ENCODE measurements around the gene TPX2.

The TPX2 gene, protein sequence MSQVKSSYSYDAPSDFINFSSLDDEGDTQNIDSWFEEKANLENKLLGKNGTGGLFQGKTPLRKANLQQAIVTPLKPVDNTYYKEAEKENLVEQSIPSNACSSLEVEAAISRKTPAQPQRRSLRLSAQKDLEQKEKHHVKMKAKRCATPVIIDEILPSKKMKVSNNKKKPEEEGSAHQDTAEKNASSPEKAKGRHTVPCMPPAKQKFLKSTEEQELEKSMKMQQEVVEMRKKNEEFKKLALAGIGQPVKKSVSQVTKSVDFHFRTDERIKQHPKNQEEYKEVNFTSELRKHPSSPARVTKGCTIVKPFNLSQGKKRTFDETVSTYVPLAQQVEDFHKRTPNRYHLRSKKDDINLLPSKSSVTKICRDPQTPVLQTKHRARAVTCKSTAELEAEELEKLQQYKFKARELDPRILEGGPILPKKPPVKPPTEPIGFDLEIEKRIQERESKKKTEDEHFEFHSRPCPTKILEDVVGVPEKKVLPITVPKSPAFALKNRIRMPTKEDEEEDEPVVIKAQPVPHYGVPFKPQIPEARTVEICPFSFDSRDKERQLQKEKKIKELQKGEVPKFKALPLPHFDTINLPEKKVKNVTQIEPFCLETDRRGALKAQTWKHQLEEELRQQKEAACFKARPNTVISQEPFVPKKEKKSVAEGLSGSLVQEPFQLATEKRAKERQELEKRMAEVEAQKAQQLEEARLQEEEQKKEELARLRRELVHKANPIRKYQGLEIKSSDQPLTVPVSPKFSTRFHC

DNA sequence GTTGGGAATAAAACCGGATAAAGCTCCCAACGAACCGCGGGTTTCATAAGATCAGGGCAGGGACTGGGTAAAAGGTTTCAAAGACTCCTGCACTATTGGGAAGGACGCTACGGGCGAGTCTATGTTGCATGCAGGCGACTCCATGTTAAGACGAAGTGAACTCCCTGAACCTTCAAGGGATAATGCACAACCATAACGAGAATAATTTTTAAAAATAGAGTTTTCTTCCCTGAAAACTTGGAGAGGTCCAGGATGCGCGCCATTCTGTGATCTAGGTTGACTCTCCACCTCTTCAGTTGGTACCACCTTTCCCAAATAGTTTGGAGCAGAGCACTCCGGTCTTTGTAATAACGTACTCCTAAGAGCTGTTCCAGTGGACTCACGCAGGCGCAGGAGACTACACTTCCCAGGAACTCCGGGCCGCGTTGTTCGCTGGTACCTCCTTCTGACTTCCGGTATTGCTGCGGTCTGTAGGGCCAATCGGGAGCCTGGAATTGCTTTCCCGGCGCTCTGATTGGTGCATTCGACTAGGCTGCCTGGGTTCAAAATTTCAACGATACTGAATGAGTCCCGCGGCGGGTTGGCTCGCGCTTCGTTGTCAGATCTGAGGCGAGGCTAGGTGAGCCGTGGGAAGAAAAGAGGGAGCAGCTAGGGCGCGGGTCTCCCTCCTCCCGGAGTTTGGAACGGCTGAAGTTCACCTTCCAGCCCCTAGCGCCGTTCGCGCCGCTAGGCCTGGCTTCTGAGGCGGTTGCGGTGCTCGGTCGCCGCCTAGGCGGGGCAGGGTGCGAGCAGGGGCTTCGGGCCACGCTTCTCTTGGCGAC is at the start of gene TPX2:
Gene TPX2, plus strand, starts transcription at position 562 of the 821 bp plus-strand sequence. CDS start 18,187 bp downstream, outside the sequence.
- Histone ChIP-seq H3K4me1 (ENCODE audit: control insufficient read depth, insufficient read depth, low read length) (no peaks in the 10 kb centered on the region), H3K4me3 (ENCODE audit: low read length) (peak within 1 kb of the TSS; percentile 71), H3K36me3 (ENCODE audit: control insufficient read depth, insufficient read depth, low read length) (no peaks in the 10 kb centered on the region), H3K27ac (ENCODE audit: low read length) (no peak within 1 kb of the TSS), H3K27me3 (ENCODE audit: control insufficient read depth, insufficient read depth, low read length) (no peaks in the 10 kb centered on the region), H3K9me3 (ENCODE audit: control insufficient read depth, insufficient read depth, low read length) (no peaks in the 10 kb centered on the region)
- peak; percentile 95 for DNase-seq (ENCODE audit: low read depth, low spot score)
- no CpG with 5 or more reads among the region's 54 CpGs for WGBS (ENCODE audit: insufficient coverage, insufficient read length)

DNA sequence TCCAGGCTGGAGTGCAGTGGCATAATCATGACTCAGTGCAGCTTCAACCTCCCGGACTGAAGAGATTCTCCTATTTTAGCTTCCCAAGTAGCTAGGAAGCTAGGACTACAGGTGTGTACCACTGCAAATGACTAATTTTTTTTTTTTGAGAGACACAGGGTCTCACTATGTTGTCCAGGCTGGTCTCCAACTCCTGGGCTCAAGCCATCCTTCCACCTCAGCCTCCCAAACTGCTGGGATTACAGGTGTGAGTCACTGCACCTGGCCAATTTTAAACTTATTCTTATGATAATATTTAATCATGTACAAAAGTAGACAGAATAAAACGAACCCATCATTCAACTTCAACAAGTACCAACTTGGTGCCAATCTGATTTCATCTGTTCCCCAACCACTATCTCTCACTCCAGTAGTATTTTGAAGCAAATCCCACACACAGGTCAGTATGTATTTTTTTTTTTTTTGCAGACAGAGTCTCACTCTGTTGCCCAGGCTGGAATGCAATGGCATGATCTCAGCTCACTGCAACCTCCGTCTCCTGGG is 48.9 kb upstream of the TPX2 start:
- DNase-seq (ENCODE audit: low read depth, low spot score): no peak
- Histone ChIP-seq H3K27me3 (ENCODE audit: control insufficient read depth, insufficient read depth, low read length) (no peaks in the 10 kb centered on the region), H3K4me3 (ENCODE audit: low read length) (no peak overlapping the region), H3K36me3 (ENCODE audit: control insufficient read depth, insufficient read depth, low read length) (no peaks in the 10 kb centered on the region), H3K4me1 (ENCODE audit: control insufficient read depth, insufficient read depth, low read length) (peaks cover 3% of the 10 kb centered on the region; the same call in 1 of the 2 replicates), H3K27ac (ENCODE audit: low read length) (no peak overlapping the region), H3K9me3 (ENCODE audit: control insufficient read depth, insufficient read depth, low read length) (no peaks in the 10 kb centered on the region)
- no CpG with 5 or more reads among the region's 3 CpGs for WGBS (ENCODE audit: insufficient coverage, insufficient read length)

DNA sequence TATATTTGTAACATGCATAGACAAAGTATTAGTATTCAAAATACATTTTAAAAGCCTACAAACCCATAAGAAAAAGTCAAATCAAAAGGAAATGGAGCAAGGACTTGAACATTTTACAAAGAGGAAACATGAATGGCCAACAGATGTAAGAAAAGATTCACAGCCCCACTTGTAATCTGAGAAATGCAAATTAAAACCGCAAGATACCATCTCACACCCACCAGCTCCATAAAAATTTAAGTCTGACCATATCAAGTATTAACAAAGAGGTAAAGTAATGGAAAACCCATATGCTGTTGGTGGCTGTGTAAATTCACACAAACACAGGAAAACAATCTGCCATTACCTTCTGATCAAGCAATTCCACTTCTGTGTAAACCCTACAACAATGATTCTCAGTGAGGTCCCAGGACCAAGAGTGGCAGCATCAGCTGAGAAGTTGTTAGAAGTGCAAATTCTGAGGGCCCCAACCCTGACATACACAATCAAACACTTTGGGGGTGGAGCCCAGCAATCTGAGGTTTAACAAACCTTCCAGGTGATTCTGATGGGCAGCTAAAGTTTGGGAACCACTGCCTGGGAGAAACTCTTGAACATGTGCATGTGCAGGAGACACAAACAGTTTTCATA is 47.3 kb upstream of the TPX2 start:
- no peak overlapping the region for H3K27ac ChIP-seq (ENCODE audit: low read length)
- WGBS (ENCODE audit: insufficient coverage, insufficient read length): no CpG with 5 or more reads among the region's 1 CpG
- no peak overlapping the region for H3K4me3 ChIP-seq (ENCODE audit: low read length)
- H3K9me3 ChIP-seq (ENCODE audit: control insufficient read depth, insufficient read depth, low read length): no peaks in the 10 kb centered on the region
- H3K27me3 ChIP-seq (ENCODE audit: control insufficient read depth, insufficient read depth, low read length): no peaks in the 10 kb centered on the region
- DNase-seq (ENCODE audit: low read depth, low spot score): no peak
- no peaks in the 10 kb centered on the region for H3K36me3 ChIP-seq (ENCODE audit: control insufficient read depth, insufficient read depth, low read length)
- H3K4me1 ChIP-seq (ENCODE audit: control insufficient read depth, insufficient read depth, low read length): peaks cover 3% of the 10 kb centered on the region; the same call in 1 of the 2 replicates

DNA sequence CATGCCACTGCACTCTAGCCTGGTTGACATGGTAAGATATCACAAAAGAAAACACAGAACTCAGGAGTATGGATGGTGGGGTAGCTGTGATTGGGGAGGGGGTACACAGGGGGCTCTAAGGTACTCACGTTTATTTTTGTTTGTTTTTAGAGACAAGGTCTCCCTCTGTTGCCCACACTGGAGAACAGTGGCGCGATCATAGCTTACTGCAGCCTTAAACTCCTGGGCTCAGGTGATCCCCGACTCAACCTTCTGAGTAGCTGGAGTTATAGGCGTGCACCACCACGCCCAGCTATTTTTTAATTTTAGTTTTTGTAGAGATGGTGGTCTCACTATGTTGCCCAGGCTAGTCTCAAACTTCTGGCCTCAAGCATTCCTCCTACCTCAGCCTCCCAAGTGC is 45.7 kb upstream of the TPX2 start:
- no peaks in the 10 kb centered on the region for H3K36me3 ChIP-seq (ENCODE audit: control insufficient read depth, insufficient read depth, low read length)
- no peak overlapping the region for H3K4me3 ChIP-seq (ENCODE audit: low read length)
- no peaks in the 10 kb centered on the region for H3K9me3 ChIP-seq (ENCODE audit: control insufficient read depth, insufficient read depth, low read length)
- WGBS (ENCODE audit: insufficient coverage, insufficient read length): no CpG with 5 or more reads among the region's 6 CpGs
- H3K4me1 ChIP-seq (ENCODE audit: control insufficient read depth, insufficient read depth, low read length): peaks cover 3% of the 10 kb centered on the region; the same call in 1 of the 2 replicates
- no peak for DNase-seq (ENCODE audit: low read depth, low spot score)
- no peak overlapping the region for H3K27ac ChIP-seq (ENCODE audit: low read length)
- no peaks in the 10 kb centered on the region for H3K27me3 ChIP-seq (ENCODE audit: control insufficient read depth, insufficient read depth, low read length)

DNA sequence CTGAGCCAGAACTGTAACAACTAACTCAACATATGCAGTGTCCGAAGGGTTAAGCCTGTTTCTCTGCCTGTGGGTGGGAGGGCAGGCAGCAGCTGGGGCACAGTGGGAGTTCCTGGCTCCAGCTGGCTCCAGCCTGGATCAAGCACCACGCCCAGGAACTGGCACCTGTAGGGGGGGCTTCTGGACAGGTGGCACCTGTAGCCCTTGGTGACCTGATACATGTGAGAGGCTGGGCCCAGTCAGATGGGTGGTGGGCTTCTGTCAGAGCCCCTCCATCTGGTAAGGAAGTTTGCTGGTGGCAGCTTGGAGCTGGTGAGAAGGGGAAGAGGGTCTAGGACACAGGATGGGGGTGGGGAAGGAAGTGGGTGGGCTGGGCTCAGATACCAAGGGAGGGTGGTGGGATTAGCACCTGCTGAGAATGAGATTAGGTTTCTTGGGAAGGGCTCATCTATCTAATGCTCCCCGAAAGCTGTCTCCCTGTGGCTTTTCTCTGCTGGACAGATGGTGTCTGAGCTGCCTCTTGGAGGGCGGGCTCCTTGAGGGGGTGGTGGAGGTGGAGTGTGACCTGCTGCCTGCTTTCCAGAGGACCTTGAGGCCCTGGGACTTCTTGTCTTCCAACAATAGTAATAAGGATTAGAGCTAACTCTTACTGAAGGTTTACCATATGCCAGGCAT is 45.0 kb upstream of the TPX2 start:
- Histone ChIP-seq H3K9me3 (ENCODE audit: control insufficient read depth, insufficient read depth, low read length) (no peaks in the 10 kb centered on the region), H3K36me3 (ENCODE audit: control insufficient read depth, insufficient read depth, low read length) (no peaks in the 10 kb centered on the region), H3K27ac (ENCODE audit: low read length) (no peak overlapping the region), H3K4me3 (ENCODE audit: low read length) (no peak overlapping the region), H3K4me1 (ENCODE audit: control insufficient read depth, insufficient read depth, low read length) (peaks cover 3% of the 10 kb centered on the region; the same call in 1 of the 2 replicates), H3K27me3 (ENCODE audit: control insufficient read depth, insufficient read depth, low read length) (no peaks in the 10 kb centered on the region)
- no peak for DNase-seq (ENCODE audit: low read depth, low spot score)
- no CpG with 5 or more reads among the region's 4 CpGs for WGBS (ENCODE audit: insufficient coverage, insufficient read length)

DNA sequence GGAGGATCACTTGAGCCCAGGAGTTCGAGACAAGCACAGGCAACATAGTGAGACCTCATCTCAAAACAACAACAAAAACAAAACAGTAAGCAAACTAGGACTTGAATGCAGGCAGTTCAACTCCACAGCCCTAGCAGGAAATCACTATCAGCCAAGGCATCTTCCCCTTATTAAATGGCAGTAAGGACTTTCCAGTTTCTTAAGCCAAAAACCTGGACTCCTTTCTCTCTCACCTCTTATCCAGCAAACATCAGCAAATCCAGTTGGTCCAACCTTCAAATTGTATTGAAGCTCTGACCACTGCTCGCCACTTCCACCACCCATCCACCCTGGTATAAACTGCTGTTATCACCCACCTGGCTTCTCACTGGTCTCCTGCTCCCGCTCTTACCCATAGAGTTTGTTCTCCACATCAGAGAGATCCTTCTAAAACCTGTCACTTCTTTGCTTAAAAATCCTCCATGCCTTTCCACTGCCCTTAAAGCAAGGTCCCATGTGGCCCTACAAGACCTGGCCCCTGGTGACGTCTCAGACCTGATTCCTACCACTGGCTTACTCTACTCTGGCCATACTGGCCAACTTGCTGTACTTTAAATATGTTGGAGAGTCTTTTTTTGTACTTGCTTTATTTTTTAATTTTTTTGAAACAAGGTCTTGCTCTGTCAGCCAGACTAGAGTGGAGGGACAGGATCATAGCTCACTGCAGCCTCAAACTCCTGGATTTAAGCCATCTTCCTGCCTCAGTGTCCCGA is 44.1 kb upstream of the TPX2 start:
- Histone ChIP-seq H3K9me3 (ENCODE audit: control insufficient read depth, insufficient read depth, low read length) (no peaks in the 10 kb centered on the region), H3K4me3 (ENCODE audit: low read length) (no peak overlapping the region), H3K27me3 (ENCODE audit: control insufficient read depth, insufficient read depth, low read length) (no peaks in the 10 kb centered on the region), H3K27ac (ENCODE audit: low read length) (no peak overlapping the region), H3K36me3 (ENCODE audit: control insufficient read depth, insufficient read depth, low read length) (no peaks in the 10 kb centered on the region), H3K4me1 (ENCODE audit: control insufficient read depth, insufficient read depth, low read length) (peaks cover 3% of the 10 kb centered on the region; the same call in 1 of the 2 replicates)
- DNase-seq (ENCODE audit: low read depth, low spot score): no peak
- no CpG with 5 or more reads among the region's 5 CpGs for WGBS (ENCODE audit: insufficient coverage, insufficient read length)

DNA sequence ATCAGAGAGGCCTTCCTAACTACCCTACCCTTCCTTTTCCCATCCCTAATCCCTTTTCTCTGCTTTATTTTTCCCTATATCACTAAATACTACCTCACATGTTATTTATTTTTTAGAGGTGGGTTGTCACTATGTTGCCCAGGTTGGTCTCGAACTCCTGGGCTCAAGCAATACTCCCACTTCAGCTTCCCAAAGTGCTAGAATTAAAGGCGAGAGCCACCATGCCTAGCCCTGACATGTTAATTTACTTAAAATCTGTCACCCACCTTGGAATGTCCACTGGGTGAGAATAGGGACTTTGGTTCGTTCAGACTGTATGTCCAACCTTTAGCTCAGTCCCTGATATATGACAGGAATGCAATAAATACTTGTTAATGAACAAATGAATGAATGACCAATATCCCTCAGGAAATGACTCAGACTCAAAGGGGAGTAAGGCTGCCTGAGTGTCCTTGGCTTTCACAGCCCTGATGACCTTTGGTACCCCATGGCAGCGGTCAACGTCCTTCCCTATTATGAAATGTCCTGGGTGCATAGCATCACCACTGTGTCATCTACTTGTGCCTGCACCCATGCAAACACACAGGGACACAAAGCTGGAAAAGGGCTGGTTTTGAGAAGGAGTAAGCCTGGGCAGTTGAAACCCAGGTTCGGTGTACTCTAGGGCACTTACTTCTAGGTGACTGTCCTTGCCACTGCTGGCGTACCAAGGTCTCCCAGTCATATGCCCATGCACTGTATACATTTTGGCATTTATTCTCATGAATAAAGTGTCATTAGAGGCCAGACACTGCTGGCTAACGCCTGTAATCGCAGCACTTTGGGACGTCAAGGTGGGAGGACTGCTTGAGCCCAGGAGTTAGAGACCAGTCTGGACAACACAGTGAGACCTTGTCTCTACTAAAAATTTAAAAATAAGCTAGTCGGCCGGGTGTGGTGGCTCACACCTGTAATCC is 43.0 kb upstream of the TPX2 start:
- Histone ChIP-seq H3K9me3 (ENCODE audit: control insufficient read depth, insufficient read depth, low read length) (no peaks in the 10 kb centered on the region), H3K27me3 (ENCODE audit: control insufficient read depth, insufficient read depth, low read length) (no peaks in the 10 kb centered on the region), H3K27ac (ENCODE audit: low read length) (no peak overlapping the region), H3K4me3 (ENCODE audit: low read length) (no peak overlapping the region), H3K4me1 (ENCODE audit: control insufficient read depth, insufficient read depth, low read length) (peaks cover 3% of the 10 kb centered on the region; the same call in 1 of the 2 replicates), H3K36me3 (ENCODE audit: control insufficient read depth, insufficient read depth, low read length) (no peaks in the 10 kb centered on the region)
- no peak for DNase-seq (ENCODE audit: low read depth, low spot score)
- WGBS (ENCODE audit: insufficient coverage, insufficient read length): no CpG with 5 or more reads among the region's 12 CpGs

DNA sequence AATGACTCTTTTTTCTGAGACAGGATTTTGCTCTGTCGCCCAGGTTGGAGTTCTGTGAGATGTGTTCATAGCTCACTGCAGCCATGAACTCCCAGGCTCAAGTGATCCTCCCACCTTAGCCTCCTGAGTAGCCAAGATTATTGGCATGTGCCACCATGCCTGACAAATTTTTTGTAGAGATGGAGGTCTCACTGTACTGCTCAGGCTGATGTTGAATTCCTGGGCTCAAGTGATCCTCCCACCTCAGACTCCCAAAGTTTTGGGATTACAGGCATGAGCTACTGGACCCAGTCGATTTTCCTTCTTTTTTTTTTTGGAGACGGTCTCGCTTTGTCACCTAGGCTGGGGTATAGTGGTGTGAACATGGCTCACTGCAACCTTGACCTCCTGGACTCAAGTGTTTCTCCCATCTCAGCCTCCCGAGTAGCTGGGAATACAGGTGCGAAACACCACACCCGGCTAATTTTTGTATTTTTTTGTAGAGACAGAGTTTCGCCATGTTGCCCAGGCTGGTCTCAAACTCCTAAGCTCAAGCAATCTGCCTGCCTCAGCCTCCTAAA is 40.8 kb upstream of the TPX2 start:
- DNase-seq (ENCODE audit: low read depth, low spot score): no peak
- WGBS (ENCODE audit: insufficient coverage, insufficient read length): no CpG with 5 or more reads among the region's 8 CpGs
- Histone ChIP-seq H3K4me3 (ENCODE audit: low read length) (no peak overlapping the region), H3K36me3 (ENCODE audit: control insufficient read depth, insufficient read depth, low read length) (no peaks in the 10 kb centered on the region), H3K9me3 (ENCODE audit: control insufficient read depth, insufficient read depth, low read length) (no peaks in the 10 kb centered on the region), H3K27ac (ENCODE audit: low read length) (no peak overlapping the region), H3K4me1 (ENCODE audit: control insufficient read depth, insufficient read depth, low read length) (peaks cover 3% of the 10 kb centered on the region; the same call in 1 of the 2 replicates), H3K27me3 (ENCODE audit: control insufficient read depth, insufficient read depth, low read length) (no peaks in the 10 kb centered on the region)
